ENCODE results near the gene GPT2.

DNA sequence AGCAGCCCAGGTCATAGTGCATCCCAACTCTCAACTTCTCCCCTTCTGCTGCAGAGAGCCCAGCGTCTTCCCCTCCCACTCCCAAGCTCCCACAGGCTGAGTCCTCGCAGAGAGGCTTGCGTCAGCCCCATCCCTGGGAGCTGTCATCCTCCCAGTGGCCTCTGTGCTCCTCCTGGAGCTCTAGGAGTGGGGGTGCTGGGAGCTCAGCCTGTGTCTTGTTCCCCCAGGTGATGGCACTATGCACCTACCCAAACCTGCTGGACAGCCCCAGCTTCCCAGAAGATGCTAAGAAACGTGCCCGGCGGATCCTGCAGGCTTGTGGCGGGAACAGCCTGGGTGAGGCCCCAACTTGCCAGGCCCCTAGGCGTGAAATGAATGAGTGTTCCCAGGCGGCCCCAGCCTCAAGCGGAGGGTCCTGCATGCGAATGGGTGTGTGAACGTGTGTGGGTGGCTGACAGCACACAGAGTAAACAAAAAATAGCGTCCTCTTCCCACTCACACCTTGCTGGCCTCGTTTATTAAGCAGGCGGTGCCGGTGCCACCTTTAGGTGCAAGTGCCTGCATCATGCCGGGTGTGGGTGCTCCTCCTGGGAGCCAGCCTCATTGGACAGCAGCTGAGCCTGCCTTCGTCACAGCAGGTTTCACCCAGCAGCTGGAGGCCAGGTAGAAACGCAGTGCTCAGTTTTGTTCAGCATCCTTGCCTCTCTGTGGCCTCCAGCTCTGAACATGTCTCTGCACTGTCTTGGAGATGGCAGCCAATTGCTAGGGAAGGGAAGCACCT is 16.5 kb downstream of the GPT2 start:
- TF ChIP-seq, protein P1, sequence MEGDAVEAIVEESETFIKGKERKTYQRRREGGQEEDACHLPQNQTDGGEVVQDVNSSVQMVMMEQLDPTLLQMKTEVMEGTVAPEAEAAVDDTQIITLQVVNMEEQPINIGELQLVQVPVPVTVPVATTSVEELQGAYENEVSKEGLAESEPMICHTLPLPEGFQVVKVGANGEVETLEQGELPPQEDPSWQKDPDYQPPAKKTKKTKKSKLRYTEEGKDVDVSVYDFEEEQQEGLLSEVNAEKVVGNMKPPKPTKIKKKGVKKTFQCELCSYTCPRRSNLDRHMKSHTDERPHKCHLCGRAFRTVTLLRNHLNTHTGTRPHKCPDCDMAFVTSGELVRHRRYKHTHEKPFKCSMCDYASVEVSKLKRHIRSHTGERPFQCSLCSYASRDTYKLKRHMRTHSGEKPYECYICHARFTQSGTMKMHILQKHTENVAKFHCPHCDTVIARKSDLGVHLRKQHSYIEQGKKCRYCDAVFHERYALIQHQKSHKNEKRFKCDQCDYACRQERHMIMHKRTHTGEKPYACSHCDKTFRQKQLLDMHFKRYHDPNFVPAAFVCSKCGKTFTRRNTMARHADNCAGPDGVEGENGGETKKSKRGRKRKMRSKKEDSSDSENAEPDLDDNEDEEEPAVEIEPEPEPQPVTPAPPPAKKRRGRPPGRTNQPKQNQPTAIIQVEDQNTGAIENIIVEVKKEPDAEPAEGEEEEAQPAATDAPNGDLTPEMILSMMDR (IDR thresholded peaks at IDR 0.05 in 4 of 5, conservative IDR thresholded peaks at IDR 0.05 in 1 of 5) = no peak
- no peak for TF ChIP-seq POLR2A (IDR thresholded peaks at IDR 0.05)
